Trophoblast cell (in vitro differentiated cells and primary cell): ENCODE data around the gene TRMT6.
A peak's percentile ranks its signal among the peaks of the same experiment; 100 is the strongest.

Experiments used
- DNase-seq, 2 donors: peaks; one replicate each; pipeline ENCODE4 v3.0.0-alpha.2; 2016
- H2AFZ ChIP-seq: 2 replicates; pipeline ENCODE4 v1.6.1; 2013; ENCODE audit warnings: low read length, moderate library complexity, mild to moderate bottlenecking; ENCODE audit not compliant: insufficient read depth, poor library complexity
- H2AK5ac ChIP-seq: 2 replicates; pipeline ENCODE4 v1.6.1; 2013; ENCODE audit warnings: mild to moderate bottlenecking, low read length
- H2BK120ac ChIP-seq: 2 replicates; pipeline ENCODE4 v1.6.1; 2013; ENCODE audit warnings: low read length, mild to moderate bottlenecking, moderate library complexity; ENCODE audit not compliant: insufficient read depth, poor library complexity
- H2BK12ac ChIP-seq: 2 replicates; pipeline ENCODE4 v1.6.1; 2013; ENCODE audit warnings: mild to moderate bottlenecking, low read length, moderate library complexity
- H2BK5ac ChIP-seq: 2 replicates; pipeline ENCODE4 v1.6.1; 2013; ENCODE audit warnings: low read length, low read depth, moderate library complexity, mild to moderate bottlenecking; ENCODE audit not compliant: poor library complexity
- H3K14ac ChIP-seq: 2 replicates; pipeline ENCODE4 v1.6.1; 2013; ENCODE audit warnings: mild to moderate bottlenecking, low read length
- H3K18ac ChIP-seq: 2 replicates; pipeline ENCODE4 v1.6.1; 2013; ENCODE audit warnings: mild to moderate bottlenecking, low read length
- H3K23ac ChIP-seq: 2 replicates; pipeline ENCODE4 v1.6.1; 2013; ENCODE audit warnings: low read length
- H3K27ac ChIP-seq: 2 replicates; pipeline ENCODE4 v1.5.1; 2013; ENCODE audit warnings: low read depth, mild to moderate bottlenecking, inconsistent platforms, low read length, moderate library complexity
- H3K27me3 ChIP-seq: 2 replicates; pipeline ENCODE4 v1.6.1; 2013; ENCODE audit warnings: inconsistent platforms, mild to moderate bottlenecking, low read length, moderate library complexity; ENCODE audit not compliant: insufficient read depth
- H3K36me3 ChIP-seq, 2 experiments: 1 replicate in 1 of 2; 2 replicates in 1 of 2; pipeline ENCODE4 v1.6.1; 2013; ENCODE audit warnings: low read length in 2 of 2, mild to moderate bottlenecking in 2 of 2, moderate library complexity in 1 of 2; ENCODE audit not compliant: insufficient read depth in 2 of 2, control insufficient read depth in 1 of 2
- H3K4ac ChIP-seq: 2 replicates; pipeline ENCODE4 v1.6.1; 2013; ENCODE audit warnings: low read depth, mild to moderate bottlenecking, low read length, moderate library complexity
- H3K4me1 ChIP-seq, 2 experiments: 1 replicate in 1 of 2; 2 replicates in 1 of 2; pipeline ENCODE4 v1.6.1; 2013; ENCODE audit warnings: low read length in 2 of 2, mild to moderate bottlenecking in 2 of 2, moderate library complexity in 1 of 2; ENCODE audit not compliant: insufficient read depth in 2 of 2, control insufficient read depth in 1 of 2
- H3K4me2 ChIP-seq: 2 replicates; pipeline ENCODE4 v1.6.1; 2013; ENCODE audit warnings: inconsistent platforms, mild to moderate bottlenecking, low read length, moderate library complexity
- H3K4me3 ChIP-seq: 2 replicates; pipeline ENCODE4 v1.5.1; 2013; ENCODE audit warnings: mild to moderate bottlenecking, low read depth, low read length, inconsistent platforms
- H3K79me1 ChIP-seq: one replicate; pipeline ENCODE4 v1.6.1; 2013; ENCODE audit warnings: low read length
- H3K79me2 ChIP-seq: 2 replicates; pipeline ENCODE4 v1.6.1; 2013; ENCODE audit warnings: low read length, mild to moderate bottlenecking; ENCODE audit not compliant: control insufficient read depth, insufficient read depth, poor library complexity
- H3K9ac ChIP-seq: 2 replicates; pipeline ENCODE4 v1.6.1; 2013; ENCODE audit warnings: mild to moderate bottlenecking, low read length
- H3K9me3 ChIP-seq: 2 replicates; pipeline ENCODE4 v1.6.1; 2013; ENCODE audit warnings: low read depth, mild to moderate bottlenecking, control low read depth, inconsistent platforms, low read length; ENCODE audit not compliant: insufficient read depth
- H4K12ac ChIP-seq: 2 replicates; pipeline ENCODE4 v1.6.1; 2013; ENCODE audit warnings: low read depth, mild to moderate bottlenecking, low read length, moderate library complexity
- H4K8ac ChIP-seq: 2 replicates; pipeline ENCODE4 v1.6.1; 2013; ENCODE audit warnings: low read depth, mild to moderate bottlenecking, low read length, moderate library complexity
- H4K91ac ChIP-seq: one replicate; pipeline ENCODE4 v1.6.1; 2013; ENCODE audit warnings: low read depth, mild to moderate bottlenecking, low read length, moderate library complexity
- WGBS: extraction: QIAGEN DNeasy Blood & Tissue Kit; methylation state at CpG from one replicate; pipeline ENCODE4 v1.1.7; 2013; ENCODE audit warnings: missing lambda C conversion rate; ENCODE audit not compliant: insufficient read length, insufficient coverage; ENCODE audit errors: extremely low coverage; 5-methylcytosine and 5-hydroxymethylcytosine counted together

TRMT6 gene

GRCh38 chr20:5938456-5939029 lies 11.8 kb downstream of the TRMT6 start:
- Histone ChIP-seq H4K91ac (no peak overlapping the region), H3K23ac (no peak overlapping the region), H2AFZ (no peak overlapping the region), H3K9ac (no peak overlapping the region), H2BK12ac (no peak overlapping the region), H3K27me3 (no peaks in the 10 kb centered on the region), H3K4me1 (no peaks in the 10 kb centered on the region), H3K4ac (no peak overlapping the region), H2BK120ac (no peak overlapping the region), H4K8ac (no peak overlapping the region), H3K14ac (no peak overlapping the region), H3K36me3 (peaks cover 14 to 41% of the 10 kb centered on the region in 2 experiments), H3K27ac (no peak overlapping the region), H3K79me2 (no peaks in the 10 kb centered on the region), H3K9me3 (no peaks in the 10 kb centered on the region), H2BK5ac (no peak overlapping the region), H2AK5ac (no peak overlapping the region), H3K4me3 (no peak overlapping the region), H3K18ac (no peak overlapping the region), H4K12ac (no peak overlapping the region), H3K4me2 (no peak overlapping the region), H3K79me1 (no peaks in the 10 kb centered on the region)
- no CpG with 5 or more reads among the region's 6 CpGs for WGBS
- DNase-seq: no peak

DNA sequence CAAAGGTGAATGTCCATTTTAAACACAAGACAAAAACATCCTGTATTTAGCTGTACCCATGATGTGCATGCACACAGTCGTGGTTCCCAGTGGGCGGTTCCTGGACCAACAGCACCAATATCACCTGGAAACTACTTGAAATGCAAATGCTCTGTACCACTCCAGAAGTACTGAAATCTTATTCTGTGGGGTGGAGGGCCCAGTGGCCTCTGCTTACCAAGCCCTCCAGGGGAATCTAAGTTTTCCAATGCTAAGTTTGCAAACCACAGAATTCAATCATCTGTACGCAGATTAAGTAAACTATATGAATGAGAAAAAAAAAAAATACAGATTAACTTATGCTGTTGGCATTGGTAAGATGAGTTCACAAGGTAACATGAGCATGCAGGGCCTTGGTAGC lies 14.1 kb downstream of the TRMT6 start:
- Histone ChIP-seq H3K4me1 (no peaks in the 10 kb centered on the region), H3K27ac (no peak overlapping the region), H3K4me2 (no peak overlapping the region), H3K4me3 (no peak overlapping the region), H3K27me3 (no peaks in the 10 kb centered on the region), H3K79me1 (no peaks in the 10 kb centered on the region), H3K23ac (no peak overlapping the region), H2BK120ac (no peak overlapping the region), H4K91ac (no peak overlapping the region), H4K8ac (no peak overlapping the region), H2BK5ac (no peak overlapping the region), H2AFZ (no peak overlapping the region), H3K18ac (no peak overlapping the region), H2AK5ac (no peak overlapping the region), H3K79me2 (no peaks in the 10 kb centered on the region), H3K9ac (peak overlapping the region; percentile 43), H3K9me3 (peaks cover 2% of the 10 kb centered on the region), H3K14ac (no peak overlapping the region), H3K36me3 (peaks cover 12 to 22% of the 10 kb centered on the region in 2 experiments), H3K4ac (no peak overlapping the region), H4K12ac (no peak overlapping the region), H2BK12ac (no peak overlapping the region)
- no CpG with 5 or more reads among the region's 3 CpGs for WGBS
- no peak for DNase-seq

DNA sequence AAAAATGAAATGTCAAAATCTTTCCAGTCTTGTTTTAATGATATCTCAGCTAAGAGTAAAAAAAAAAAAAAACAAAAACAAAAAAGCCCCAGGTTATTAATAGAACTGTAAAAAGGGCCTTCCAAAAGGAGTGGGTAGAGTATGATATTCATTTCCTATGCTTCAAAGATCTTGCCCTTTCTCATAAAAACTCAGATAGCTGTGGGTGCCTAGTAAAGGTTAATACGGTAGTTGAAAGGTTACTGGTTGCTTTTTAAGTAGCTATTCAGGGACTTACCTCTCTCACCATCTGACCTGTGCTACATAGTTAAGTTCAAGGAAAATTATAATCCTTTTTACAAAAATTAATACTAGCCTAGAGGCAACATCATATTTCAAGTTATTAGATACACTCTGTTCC lies 14.9 kb downstream of the TRMT6 start:
- Histone ChIP-seq H3K79me1 (no peaks in the 10 kb centered on the region), H4K91ac (no peak overlapping the region), H3K4me1 (no peaks in the 10 kb centered on the region)

GRCh38 chr20:5933802-5934436 lies 16.4 kb downstream of the TRMT6 start:
- no peak overlapping the region for H3K23ac ChIP-seq
- no peak overlapping the region for H3K27ac ChIP-seq
- peaks cover 0 to 5% of the 10 kb centered on the region in 2 experiments for H3K36me3 ChIP-seq
- H2BK5ac ChIP-seq: no peak overlapping the region
- H3K4me2 ChIP-seq: no peak overlapping the region
- H3K18ac ChIP-seq: no peak overlapping the region
- H2BK12ac ChIP-seq: no peak overlapping the region
- H4K8ac ChIP-seq: no peak overlapping the region
- H2BK120ac ChIP-seq: no peak overlapping the region
- H3K14ac ChIP-seq: no peak overlapping the region
- H3K9ac ChIP-seq: no peak overlapping the region
- H2AK5ac ChIP-seq: no peak overlapping the region
- no peak overlapping the region for H3K4ac ChIP-seq
- no peak overlapping the region for H3K4me3 ChIP-seq
- WGBS: no CpG with 5 or more reads among the region's 7 CpGs
- H3K4me1 ChIP-seq: no peaks in the 10 kb centered on the region
- no peaks in the 10 kb centered on the region for H3K79me1 ChIP-seq
- DNase-seq: peak in 1 of 2 donors; percentile 13
- H4K12ac ChIP-seq: no peak overlapping the region
- no peaks in the 10 kb centered on the region for H3K79me2 ChIP-seq
- peaks cover 2% of the 10 kb centered on the region for H3K9me3 ChIP-seq
- no peak overlapping the region for H4K91ac ChIP-seq
- H3K27me3 ChIP-seq: no peaks in the 10 kb centered on the region
- H2AFZ ChIP-seq: no peak overlapping the region

More for the DNA sequence above, 14.9 kb downstream of the TRMT6 start:
- Histone ChIP-seq H2BK5ac (no peak overlapping the region), H3K4me3 (no peak overlapping the region), H3K27ac (no peak overlapping the region), H4K8ac (no peak overlapping the region), H2BK120ac (no peak overlapping the region), H3K9me3 (peaks cover 2% of the 10 kb centered on the region), H3K23ac (no peak overlapping the region), H2AFZ (no peak overlapping the region), H3K14ac (no peak overlapping the region), H3K4ac (no peak overlapping the region), H3K18ac (no peak overlapping the region), H2AK5ac (no peak overlapping the region), H3K4me2 (no peak overlapping the region), H3K27me3 (no peaks in the 10 kb centered on the region), H4K12ac (no peak overlapping the region), H3K9ac (no peak overlapping the region), H2BK12ac (no peak overlapping the region), H3K36me3 (peaks cover 6 to 14% of the 10 kb centered on the region in 2 experiments), H3K79me2 (no peaks in the 10 kb centered on the region)
- WGBS: no CpG with 5 or more reads among the region's 1 CpG
- no peak for DNase-seq
